HCT116 (cell line): Measurements from ENCODE around the gene JOSD1. TPM values are rescaled to one million over a fixed set of nuclear protein-coding genes. Genes with fewer than 3 reads are reported as not detected.

Experiments used
- ATAC-seq: fragments of 200-7000 bp; cut with Tn5 transposase; 2 replicates; pipeline ENCODE4 v1.9.1; 2020; ENCODE audit warnings: mild to moderate bottlenecking, moderate library complexity
- BruUV-seq: library from RNA; stranded (reverse); fragments of 400-500 nt; replicated peaks from 2 replicates; lab custom pipeline; 2021; lab: Mats Ljungman, UMichigan
- CTCF ChIA-PET: fragments of 300-600 bp; sonication (Branson Sonifier 250); formaldehyde crosslinking; loops from one replicate; lab custom pipeline; 2021; ENCODE audit warnings: antibody characterized with exemption; lab: Charles Lee
- POLR2A ChIA-PET: fragments of 300-600, 350-600 bp; sonication (Branson Sonifier 250); formaldehyde crosslinking; loops from one replicate; lab custom pipeline; 2021; ENCODE audit warnings: antibody characterized with exemption; lab: Charles Lee
- RAD21 ChIA-PET, 2 experiments: fragments of 300-600 bp; sonication (Branson Sonifier 250); formaldehyde crosslinking; loops; one replicate each; lab custom pipeline; 2023; ENCODE audit warnings: low total read pairs in 2 of 2; ENCODE audit not compliant: uncharacterized antibody in 2 of 2, unreplicated experiment in 2 of 2, low non-redundant PET in 1 of 2; lab: Charles Lee
- DNase-seq: peaks from one replicate; pipeline ENCODE4 v3.0.0-alpha.2; 2010; ENCODE audit warnings: low read depth, low spot score
- H2AFZ ChIP-seq: fragments of 200-600 bp; shearing (Covaris generic), sonication (generic); 2 replicates; pipeline ENCODE4 v1.6.1; 2017; ENCODE audit warnings: low read depth, mixed run types, mixed read lengths, antibody characterized with exemption, low read length; ENCODE audit not compliant: poor library complexity, severe bottlenecking
- H3K27ac ChIP-seq: 2 replicates; pipeline ENCODE4 v1.5.1; 2012; ENCODE audit warnings: low read depth, low read length
- H3K27me3 ChIP-seq: fragments of 200-600 bp; sonication (generic); 2 replicates; pipeline ENCODE4 v1.6.1; 2016; ENCODE audit warnings: mixed run types, low read length, mixed read lengths; ENCODE audit not compliant: insufficient read depth
- H3K36me3 ChIP-seq, 2 experiments: fragments of 200-500 bp in 1 of 2; fragments of 200-600 bp in 1 of 2; sonication (Bioruptor generic) in 1 of 2; sonication (generic) in 1 of 2; 2 replicates each; pipeline versions ENCODE4 v1.5.1 to v1.6.1; 2014 to 2016; ENCODE audit warnings: low read length in 2 of 2, inconsistent platforms in 1 of 2, mixed read lengths in 1 of 2, mixed run types in 1 of 2; ENCODE audit not compliant: insufficient read depth in 2 of 2, control insufficient read depth in 1 of 2
- H3K4me1 ChIP-seq, 2 experiments: fragments of 200-600 bp in 1 of 2; sonication (generic) in 1 of 2; 2 replicates each; pipeline versions ENCODE4 v1.5.1 to v1.6.1; 2012 to 2017; ENCODE audit warnings: low read length in 2 of 2, inconsistent platforms in 1 of 2, mild to moderate bottlenecking in 1 of 2, mixed read lengths in 1 of 2, mixed run types in 1 of 2, moderate library complexity in 1 of 2; ENCODE audit not compliant: insufficient read depth in 2 of 2, control insufficient read depth in 1 of 2
- H3K4me2 ChIP-seq: fragments of 200-600 bp; sonication (generic); 2 replicates; pipeline ENCODE4 v1.6.1; 2017; ENCODE audit warnings: mixed run types, low read length, mixed read lengths
- H3K4me3 ChIP-seq, 2 experiments: fragments of 200-600 bp in 1 of 2; sonication (generic) in 1 of 2; replicated peaks in 1 of 2; 2 replicates each; pipeline ENCODE4 v1.5.1; 2011 to 2016; ENCODE audit warnings: low read length in 2 of 2, control low read depth in 1 of 2, low read depth in 1 of 2, mild to moderate bottlenecking in 1 of 2, mixed read lengths in 1 of 2, mixed run types in 1 of 2
- H3K79me2 ChIP-seq: fragments of 200-600 bp; sonication (generic); 2 replicates; pipeline ENCODE4 v1.6.1; 2017; ENCODE audit warnings: mild to moderate bottlenecking, mixed run types, low read length, moderate library complexity, mixed read lengths; ENCODE audit not compliant: insufficient read depth
- H3K9ac ChIP-seq: fragments of 200-600 bp; sonication (generic); 2 replicates; pipeline ENCODE4 v1.6.1; 2016; ENCODE audit warnings: low read length, mixed read lengths
- H3K9me2 ChIP-seq: fragments of 200-600 bp; sonication (generic), shearing (Covaris generic); 2 replicates; pipeline ENCODE4 v1.6.1; 2017; ENCODE audit warnings: mixed run types, mild to moderate bottlenecking, moderate library complexity; ENCODE audit not compliant: insufficient read depth
- H3K9me3 ChIP-seq, 2 experiments: fragments of 200-500 bp in 1 of 2; fragments of 200-600 bp in 1 of 2; sonication (Bioruptor generic) in 1 of 2; sonication (generic) in 1 of 2; 2 replicates each; pipeline ENCODE4 v1.6.1; 2014 to 2017; ENCODE audit warnings: low read length in 2 of 2, mixed read lengths in 2 of 2, inconsistent platforms in 1 of 2, low read depth in 1 of 2, mild to moderate bottlenecking in 1 of 2, mixed run types in 1 of 2, moderate library complexity in 1 of 2; ENCODE audit not compliant: control insufficient read depth in 1 of 2, insufficient read depth in 1 of 2
- H4K20me1 ChIP-seq: fragments of 200-600 bp; sonication (generic), shearing (Covaris generic); 2 replicates; pipeline ENCODE4 v1.6.1; 2017; ENCODE audit warnings: mixed run types, mild to moderate bottlenecking, moderate library complexity; ENCODE audit not compliant: insufficient read depth
- CBX3 ChIP-seq: IDR thresholded peaks from 2 replicates; pipeline ENCODE4 v1.6.1; 2012; ENCODE audit warnings: low read depth
- CEBPB ChIP-seq: IDR thresholded peaks from 2 replicates; pipeline ENCODE4 v1.6.1; 2012; ENCODE audit warnings: low read depth
- CTCF ChIP-seq, 3 experiments: fragments of 200-600 bp in 1 of 3; sonication (generic) in 1 of 3; IDR thresholded peaks in 2 of 3; conservative IDR thresholded peaks in 1 of 3; 2 replicates each; pipeline ENCODE4 v1.5.1; 2012 to 2017; ENCODE audit warnings: low read depth in 2 of 3, low read length in 2 of 3, antibody characterized with exemption in 1 of 3, borderline replicate concordance in 1 of 3, control low read depth in 1 of 3, mild to moderate bottlenecking in 1 of 3, mixed read lengths in 1 of 3, mixed run types in 1 of 3, moderate library complexity in 1 of 3; ENCODE audit not compliant: insufficient read depth in 1 of 3
- EGR1 ChIP-seq: IDR thresholded peaks from 2 replicates; pipeline ENCODE4 v1.6.1; 2012; ENCODE audit warnings: low read depth
- EZH2 ChIP-seq: fragments of 200-600 bp; sonication (generic); IDR thresholded peaks from 2 replicates; pipeline ENCODE4 v1.6.1; 2017; ENCODE audit warnings: antibody characterized with exemption, mixed run types
- EZH2phosphoT487 ChIP-seq: fragments of 200-600 bp; IDR thresholded peaks from 2 replicates; pipeline ENCODE4 v1.6.1; 2018; ENCODE audit warnings: antibody characterized with exemption, borderline replicate concordance
- FOSL1 ChIP-seq: IDR thresholded peaks from 2 replicates; pipeline ENCODE4 v1.6.1; 2012; ENCODE audit warnings: low read depth
- JUND ChIP-seq: IDR thresholded peaks from 2 replicates; pipeline ENCODE4 v1.6.1; 2012
- POLR2AphosphoS5 ChIP-seq: IDR thresholded peaks from 2 replicates; pipeline ENCODE4 v1.6.1; 2011; ENCODE audit warnings: mild to moderate bottlenecking, low read depth, low read length, moderate library complexity
- RAD21 ChIP-seq: IDR thresholded peaks from 2 replicates; pipeline ENCODE4 v1.6.1; 2012; ENCODE audit warnings: low read depth, mild to moderate bottlenecking
- SIN3A ChIP-seq: IDR thresholded peaks from 2 replicates; pipeline ENCODE4 v1.6.1; 2012; ENCODE audit warnings: low read depth
- SP1 ChIP-seq: IDR thresholded peaks from 2 replicates; pipeline ENCODE4 v1.6.1; 2012; ENCODE audit warnings: low read depth
- SRF ChIP-seq: IDR thresholded peaks from 2 replicates; pipeline ENCODE4 v1.6.1; 2012; ENCODE audit warnings: low read depth
- TCF7L2 ChIP-seq: IDR thresholded peaks from 2 replicates; pipeline ENCODE4 v1.7.0; 2011; ENCODE audit warnings: borderline replicate concordance, inconsistent platforms; ENCODE audit not compliant: insufficient read depth, insufficient read length; ENCODE audit errors: extremely low read depth
- YY1 ChIP-seq: IDR thresholded peaks from 2 replicates; pipeline ENCODE4 v1.6.1; 2011; ENCODE audit warnings: low read length, low read depth, moderate library complexity, mild to moderate bottlenecking; ENCODE audit not compliant: insufficient replicate concordance; ENCODE audit errors: extremely low read depth
- ZFX ChIP-seq: fragments of 450-650 bp; IDR thresholded peaks from 2 replicates; pipeline ENCODE4 v1.6.1; 2017
- ZNF274 ChIP-seq: fragments of 200-500 bp; sonication (Bioruptor generic); IDR thresholded peaks from 2 replicates; pipeline ENCODE4 v1.6.1; 2014; ENCODE audit warnings: mild to moderate bottlenecking, low read depth, low read length, inconsistent platforms
- intact Hi-C: fragments of 100-400 bp; cut with micrococcal nuclease; formaldehyde crosslinking; loops from 2 replicates; pipeline ENCODE4 v1.10.0; 2022
- total RNA-seq: library from RNA; stranded (reverse); gene quantifications from one replicate; pipeline ENCODE4 v1.2.1, GENCODE V29; 2021; ENCODE audit not compliant: unreplicated experiment
- TF ChIP-seq, protein P1 (sequence below): IDR thresholded peaks from 2 replicates; pipeline ENCODE4 v1.6.1; 2012; ENCODE audit warnings: low read depth
- TF ChIP-seq, protein P2 (sequence below): IDR thresholded peaks from 2 replicates; pipeline ENCODE4 v1.6.1; 2011; ENCODE audit warnings: mild to moderate bottlenecking, low read length, moderate library complexity; ENCODE audit not compliant: insufficient replicate concordance; ENCODE audit errors: extremely low read depth

The JOSD1 gene
- total RNA-seq, 1 experiment from 2014 or later: 67.3 TPM

GRCh38 chr22:38728871-38729796 is 28.4 kb upstream of the JOSD1 start:
- H3K4me3 ChIP-seq: no peak overlapping the region
- no peaks in the 10 kb centered on the region for H3K79me2 ChIP-seq
- no peak overlapping the region for H2AFZ ChIP-seq
- ChIA-PET POLR2A (no interaction called here), CTCF (no interaction called here), RAD21 (no interaction called here)
- ATAC-seq (no peak), DNase-seq (no peak)
- no peaks in the 10 kb centered on the region for H4K20me1 ChIP-seq
- H3K27me3 ChIP-seq: no peaks in the 10 kb centered on the region
- no peaks in the 10 kb centered on the region for H3K9me2 ChIP-seq
- BruUV-seq: no TSS peak
- no peak overlapping the region for H3K27ac ChIP-seq
- no peak overlapping the region for H3K9ac ChIP-seq
- intact Hi-C loops: no loop called here
- no peaks in the 10 kb centered on the region for H3K4me1 ChIP-seq
- H3K4me2 ChIP-seq: no peak overlapping the region
- H3K9me3 ChIP-seq: no peaks in the 10 kb centered on the region
- H3K36me3 ChIP-seq: peaks cover 49 to 50% of the 10 kb centered on the region in 2 experiments; a peak in 3 of 4 replicates
- no peak for TF ChIP-seq FOSL1
- no peak for TF ChIP-seq JUND
- no peak for TF ChIP-seq ZNF274
- TF ChIP-seq SRF: no peak
- no peak for TF ChIP-seq SP1
- no peak for TF ChIP-seq YY1
- TF ChIP-seq EGR1: no peak
- TF ChIP-seq, protein P1, sequence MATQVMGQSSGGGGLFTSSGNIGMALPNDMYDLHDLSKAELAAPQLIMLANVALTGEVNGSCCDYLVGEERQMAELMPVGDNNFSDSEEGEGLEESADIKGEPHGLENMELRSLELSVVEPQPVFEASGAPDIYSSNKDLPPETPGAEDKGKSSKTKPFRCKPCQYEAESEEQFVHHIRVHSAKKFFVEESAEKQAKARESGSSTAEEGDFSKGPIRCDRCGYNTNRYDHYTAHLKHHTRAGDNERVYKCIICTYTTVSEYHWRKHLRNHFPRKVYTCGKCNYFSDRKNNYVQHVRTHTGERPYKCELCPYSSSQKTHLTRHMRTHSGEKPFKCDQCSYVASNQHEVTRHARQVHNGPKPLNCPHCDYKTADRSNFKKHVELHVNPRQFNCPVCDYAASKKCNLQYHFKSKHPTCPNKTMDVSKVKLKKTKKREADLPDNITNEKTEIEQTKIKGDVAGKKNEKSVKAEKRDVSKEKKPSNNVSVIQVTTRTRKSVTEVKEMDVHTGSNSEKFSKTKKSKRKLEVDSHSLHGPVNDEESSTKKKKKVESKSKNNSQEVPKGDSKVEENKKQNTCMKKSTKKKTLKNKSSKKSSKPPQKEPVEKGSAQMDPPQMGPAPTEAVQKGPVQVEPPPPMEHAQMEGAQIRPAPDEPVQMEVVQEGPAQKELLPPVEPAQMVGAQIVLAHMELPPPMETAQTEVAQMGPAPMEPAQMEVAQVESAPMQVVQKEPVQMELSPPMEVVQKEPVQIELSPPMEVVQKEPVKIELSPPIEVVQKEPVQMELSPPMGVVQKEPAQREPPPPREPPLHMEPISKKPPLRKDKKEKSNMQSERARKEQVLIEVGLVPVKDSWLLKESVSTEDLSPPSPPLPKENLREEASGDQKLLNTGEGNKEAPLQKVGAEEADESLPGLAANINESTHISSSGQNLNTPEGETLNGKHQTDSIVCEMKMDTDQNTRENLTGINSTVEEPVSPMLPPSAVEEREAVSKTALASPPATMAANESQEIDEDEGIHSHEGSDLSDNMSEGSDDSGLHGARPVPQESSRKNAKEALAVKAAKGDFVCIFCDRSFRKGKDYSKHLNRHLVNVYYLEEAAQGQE: no peak
- no peak for TF ChIP-seq CBX3
- TF ChIP-seq CEBPB: no peak
- no peak for TF ChIP-seq POLR2AphosphoS5
- no peak for TF ChIP-seq EZH2
- no peak for TF ChIP-seq TCF7L2
- no peak for TF ChIP-seq RAD21
- no peak for TF ChIP-seq ZFX
- TF ChIP-seq CTCF (IDR thresholded peaks at IDR 0.05 in 2 of 3, conservative IDR thresholded peaks at IDR 0.05 in 1 of 3; ENCODE audit: borderline replicate concordance in 1 of 3, insufficient read depth in 1 of 3, low read depth in 2 of 3, low read length in 2 of 3): no peak
- TF ChIP-seq SIN3A: no peak
- TF ChIP-seq EZH2phosphoT487: no peak
- TF ChIP-seq, protein P2, sequence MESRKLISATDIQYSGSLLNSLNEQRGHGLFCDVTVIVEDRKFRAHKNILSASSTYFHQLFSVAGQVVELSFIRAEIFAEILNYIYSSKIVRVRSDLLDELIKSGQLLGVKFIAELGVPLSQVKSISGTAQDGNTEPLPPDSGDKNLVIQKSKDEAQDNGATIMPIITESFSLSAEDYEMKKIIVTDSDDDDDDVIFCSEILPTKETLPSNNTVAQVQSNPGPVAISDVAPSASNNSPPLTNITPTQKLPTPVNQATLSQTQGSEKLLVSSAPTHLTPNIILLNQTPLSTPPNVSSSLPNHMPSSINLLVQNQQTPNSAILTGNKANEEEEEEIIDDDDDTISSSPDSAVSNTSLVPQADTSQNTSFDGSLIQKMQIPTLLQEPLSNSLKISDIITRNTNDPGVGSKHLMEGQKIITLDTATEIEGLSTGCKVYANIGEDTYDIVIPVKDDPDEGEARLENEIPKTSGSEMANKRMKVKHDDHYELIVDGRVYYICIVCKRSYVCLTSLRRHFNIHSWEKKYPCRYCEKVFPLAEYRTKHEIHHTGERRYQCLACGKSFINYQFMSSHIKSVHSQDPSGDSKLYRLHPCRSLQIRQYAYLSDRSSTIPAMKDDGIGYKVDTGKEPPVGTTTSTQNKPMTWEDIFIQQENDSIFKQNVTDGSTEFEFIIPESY: no peak
